Muscle of arm (tissue), 12 donors: ENCODE data around the gene RARG. TPM values are rescaled to one million over a fixed set of nuclear protein-coding genes. Genes with fewer than 3 reads are reported as not detected.

Experiments
- DNase-seq: peaks from one replicate; pipeline ENCODE4 v3.0.0-alpha.2; 2013
- polyA plus RNA-seq, 12 donors: library from polyadenylated mRNA; unstranded; fragments of 120-200 nt; gene quantifications; one replicate each; pipeline ENCODE4 v1.2.1, GENCODE V29; 2013; ENCODE audit not compliant: insufficient read length in 12 of 12

Gene RARG
- polyA plus RNA-seq, 12 donors: 17.8 to 72.7 (median 26.0) TPM; not detected in 1

GRCh38 chr12:53224897-53225634 is 6.9 kb downstream of the RARG start:
- DNase-seq: no peak

- no peak for DNase-seq
Observed at GRCh38 chr12:53224061-53224896, 7.7 kb downstream of the RARG start.

DNA sequence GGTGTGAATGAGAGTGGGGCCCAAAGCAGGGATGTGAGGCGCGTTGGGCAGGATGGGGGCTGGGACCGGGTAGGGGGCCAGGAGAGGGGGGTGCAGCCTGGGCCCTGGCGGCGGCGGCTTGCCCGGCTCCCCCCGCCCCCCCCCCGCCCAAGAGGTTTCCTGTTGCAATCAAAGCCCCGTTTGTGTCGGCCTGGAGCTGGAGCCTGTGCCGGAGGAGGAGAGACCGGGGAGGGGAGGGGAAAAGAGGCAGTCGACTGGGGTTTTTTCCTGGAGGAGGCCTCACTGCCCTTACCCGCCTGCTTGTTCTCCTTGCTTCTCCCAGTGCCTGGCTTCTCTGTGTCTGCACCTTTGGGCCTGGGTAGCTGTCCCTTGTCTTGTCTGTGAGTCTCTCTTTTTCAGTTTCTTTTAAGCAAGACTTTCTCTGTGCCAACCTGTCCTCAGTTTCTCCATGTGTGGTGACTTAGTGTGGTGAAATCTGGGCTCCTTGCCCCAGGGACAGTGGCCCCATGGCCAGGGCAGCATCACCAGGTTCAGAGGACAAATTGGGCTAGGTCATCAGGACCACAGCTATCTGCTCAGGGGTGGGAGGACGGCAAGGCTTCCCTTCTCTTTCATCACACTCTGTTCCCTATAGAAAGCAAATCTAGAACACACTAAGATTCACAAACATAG is 8.5 kb downstream of the RARG start:
- DNase-seq: no peak

GRCh38 chr12:53222806-53223261 is 9.2 kb downstream of the RARG start:
- DNase-seq: no peak

GRCh38 chr12:53222170-53222721 is 9.8 kb downstream of the RARG start:
- no peak for DNase-seq

- peak; percentile 66 for DNase-seq
Observed at GRCh38 chr12:53221203-53222080, 10.6 kb downstream of the RARG start.

- DNase-seq: peak; percentile 93
Observed at GRCh38 chr12:53220694-53221202, 11.3 kb downstream of the RARG start.

GRCh38 chr12:53219956-53220693 is 11.9 kb downstream of the RARG start:
- peak; percentile 79 for DNase-seq

DNA sequence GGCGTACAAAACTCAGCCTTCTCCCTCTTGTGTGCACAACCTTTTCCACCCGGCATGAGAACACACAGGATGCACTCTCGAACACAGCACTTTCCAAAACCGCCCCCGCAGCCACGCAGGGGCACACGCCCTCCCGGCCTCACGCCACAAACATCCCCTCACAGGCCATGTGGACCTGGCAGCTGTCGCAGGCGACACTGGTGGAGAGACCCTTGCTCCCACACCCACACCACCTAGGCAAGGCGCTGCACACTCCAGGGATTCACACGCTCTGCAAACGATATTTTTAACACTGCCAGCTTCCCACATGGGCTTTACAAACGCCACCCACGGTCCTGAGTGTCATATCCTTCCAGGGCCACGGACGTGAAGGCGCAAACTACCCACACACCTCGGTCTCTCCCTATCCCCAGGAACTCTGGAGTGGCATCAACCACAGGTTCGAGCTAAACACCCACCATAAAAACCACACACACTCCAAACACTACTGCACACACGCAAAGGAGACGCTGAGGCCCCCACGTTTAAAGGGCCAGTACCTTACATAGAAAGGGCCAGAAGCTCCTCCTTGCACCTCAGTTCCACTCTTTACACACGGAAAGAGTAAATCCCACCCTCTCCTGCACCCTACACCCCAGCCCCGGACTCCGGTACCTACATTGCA is 12.6 kb downstream of the RARG start:
- no peak for DNase-seq

DNA sequence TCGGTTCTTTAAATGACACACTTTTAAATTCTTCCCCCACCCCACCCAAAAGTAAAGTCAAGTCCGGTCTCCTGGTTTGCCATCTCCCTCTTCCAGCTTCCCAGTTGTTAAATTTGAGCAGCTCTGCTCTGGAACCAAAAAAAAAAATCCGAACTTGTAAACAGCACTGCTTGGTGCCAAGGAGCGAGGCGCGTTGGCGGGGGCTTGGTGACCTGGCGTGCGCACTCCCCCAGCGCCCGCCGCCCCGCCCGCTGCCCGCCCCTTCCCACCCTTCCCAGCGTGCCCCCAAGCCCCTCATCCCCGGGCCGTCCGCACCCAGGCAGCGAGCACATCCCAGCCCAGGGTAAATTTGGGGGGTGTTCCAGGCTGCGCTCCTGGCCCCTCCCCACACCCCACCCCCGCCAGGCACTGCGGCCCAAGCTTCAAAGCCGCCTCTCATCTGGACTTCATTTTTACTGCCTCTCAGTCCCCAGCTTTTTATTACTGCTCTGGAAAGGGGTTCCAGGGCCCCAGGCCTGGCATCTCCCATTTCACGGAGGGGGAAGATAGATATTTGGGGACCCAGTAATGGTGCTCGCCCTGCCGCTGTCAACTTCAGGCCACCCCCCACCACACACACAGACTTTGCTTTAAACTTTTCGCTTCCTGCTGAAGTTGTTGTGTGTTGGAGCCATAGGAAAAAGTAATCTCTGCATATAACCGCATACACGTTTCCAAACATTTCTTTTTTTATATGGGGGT is 13.3 kb downstream of the RARG start:
- DNase-seq: no peak

GRCh38 chr12:53217931-53218307 is 14.1 kb downstream of the RARG start:
- DNase-seq: no peak

DNA sequence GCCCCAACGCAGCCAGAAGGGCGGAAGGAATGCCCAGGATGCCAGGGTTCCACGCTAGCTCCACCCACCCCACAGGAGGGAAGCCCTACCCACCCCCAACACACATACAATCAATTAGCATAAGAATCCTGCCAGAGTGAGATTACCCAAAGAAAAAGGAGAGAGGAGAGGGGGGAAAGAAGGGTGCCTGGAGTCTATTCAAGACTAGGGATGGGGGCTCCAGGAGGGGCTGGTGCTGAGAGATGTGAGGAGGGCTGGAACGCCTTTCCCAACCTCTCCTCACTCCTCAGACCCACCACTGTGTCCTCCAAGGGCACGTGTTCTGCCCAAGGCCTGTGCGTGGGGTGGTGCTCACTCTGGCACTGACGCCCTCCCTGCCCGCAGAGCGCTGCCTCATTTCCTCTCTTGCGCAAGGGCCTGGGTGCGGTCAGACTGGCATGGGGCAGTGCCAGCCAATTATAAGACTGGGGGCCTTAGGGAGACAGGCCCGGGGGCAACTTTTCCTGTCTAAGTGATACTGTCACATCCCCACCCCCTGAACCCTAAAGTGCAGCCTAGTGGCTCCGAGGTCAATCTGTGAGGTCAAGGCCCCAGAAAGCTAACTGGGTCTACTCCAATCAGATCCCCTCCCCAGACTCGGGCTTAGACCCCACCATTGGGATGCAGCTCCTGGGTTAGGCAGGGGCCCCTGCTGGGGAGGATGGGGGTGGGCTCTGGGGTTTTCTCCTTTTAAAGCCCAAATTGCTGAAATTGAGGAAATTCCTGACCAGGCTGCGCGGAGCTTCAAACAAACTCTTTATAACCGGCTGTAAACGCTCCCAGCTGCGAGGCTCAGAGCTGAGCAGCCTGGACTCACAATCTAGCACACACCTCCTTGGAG is 14.7 kb downstream of the RARG start:
- DNase-seq: no peak

DNA sequence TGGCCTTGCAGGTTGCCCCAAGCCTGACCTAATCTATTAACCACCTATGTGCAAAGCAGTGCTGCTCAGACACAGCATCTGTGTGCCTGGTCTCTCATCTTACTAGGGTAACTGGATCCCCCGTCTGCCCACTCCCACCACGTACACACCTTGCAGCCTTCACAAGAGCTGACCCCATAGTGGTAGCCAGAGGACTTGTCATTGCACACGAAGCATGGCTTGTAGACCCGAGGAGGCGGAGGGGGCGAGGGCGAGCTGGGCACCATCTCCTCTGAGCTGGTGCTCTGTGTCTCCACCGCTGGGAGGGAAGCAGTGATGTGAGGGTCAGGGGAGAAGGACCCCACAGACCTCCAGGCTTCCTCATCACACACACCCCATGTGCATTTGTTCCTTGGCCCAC is 16.5 kb downstream of the RARG start:
- DNase-seq: no peak

DNA sequence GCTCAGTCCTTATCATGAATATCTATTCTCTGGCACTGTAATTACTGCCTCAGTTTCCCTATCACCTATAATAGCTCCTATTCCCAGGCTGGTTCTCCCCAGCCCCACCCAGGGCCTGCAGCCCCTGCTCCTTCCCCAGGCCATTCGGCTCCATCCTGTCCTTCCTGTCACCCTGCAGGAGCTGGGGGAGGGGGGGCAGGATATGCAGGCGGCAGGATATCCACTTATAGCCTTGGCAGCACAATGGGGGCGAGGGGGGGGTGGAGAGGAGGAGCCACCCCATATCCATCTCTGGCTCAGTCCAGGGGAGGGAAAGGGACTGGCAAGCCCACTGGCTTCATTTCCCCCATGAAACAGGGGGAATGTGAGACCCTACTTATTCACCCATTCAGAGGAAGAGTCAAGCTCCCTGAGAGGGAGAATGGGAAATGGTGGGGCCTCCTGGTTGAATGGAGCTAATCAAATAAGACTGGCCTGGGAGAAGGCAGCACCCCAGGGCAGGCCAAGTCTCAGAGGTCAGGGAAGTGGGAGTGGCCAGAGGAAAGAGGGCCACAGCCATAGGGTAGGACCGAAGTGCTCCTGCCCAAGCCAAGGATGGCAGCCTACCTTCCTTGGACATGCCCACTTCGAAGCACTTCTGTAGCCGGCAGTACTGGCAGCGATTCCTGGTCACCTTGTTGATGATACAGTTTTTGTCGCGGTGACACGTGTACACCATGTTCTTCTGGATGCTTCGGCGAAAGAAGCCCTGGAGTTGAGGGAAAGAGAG is 17.1 kb downstream of the RARG start:
- no peak for DNase-seq

DNA sequence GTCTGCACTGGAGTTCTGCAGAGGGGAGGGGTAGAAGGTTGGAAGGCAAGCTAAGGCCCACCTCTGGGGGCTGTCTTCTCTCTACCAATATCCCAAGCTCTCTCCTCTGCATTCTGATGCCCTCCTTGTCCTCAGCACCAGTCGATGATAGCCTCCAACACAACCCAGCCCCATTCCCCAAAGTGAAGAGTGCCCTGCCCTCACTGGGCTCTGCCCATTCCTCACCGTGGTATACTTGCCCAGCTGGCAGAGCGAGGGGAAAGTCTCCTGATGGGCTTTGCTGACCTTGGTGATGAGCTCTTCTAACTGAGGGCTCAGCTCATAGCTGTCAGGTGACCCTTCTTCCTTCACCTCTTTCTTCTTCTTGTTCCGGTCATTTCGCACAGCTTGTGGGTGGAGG is 17.8 kb downstream of the RARG start:
- no peak for DNase-seq

- DNase-seq: peak; percentile 80
Observed at GRCh38 chr12:53213348-53213747, 18.7 kb downstream of the RARG start.

- DNase-seq: no peak
Observed at GRCh38 chr12:53212931-53213330, 19.1 kb downstream of the RARG start.
